H1 (cell line): ENCODE data around the gene TGFBR2. TPM values are rescaled to one million over a fixed set of nuclear protein-coding genes. Genes with fewer than 3 reads are reported as not detected.

ENCODE experiments used
- CTCF ChIA-PET: fragments of 300-600 bp; sonication (Branson Sonifier 250); formaldehyde crosslinking; loops from one replicate; lab custom pipeline; 2021; ENCODE audit not compliant: partially characterized antibody; lab: Charles Lee
- POLR2A ChIA-PET: fragments of 300-600 bp; sonication (Branson Sonifier 250); formaldehyde crosslinking; loops from one replicate; lab custom pipeline; 2021; ENCODE audit warnings: inconsistent platforms; ENCODE audit not compliant: partially characterized antibody; lab: Charles Lee
- DNase-seq, 2 experiments: peaks; one replicate each; pipeline versions ENCODE4 v3.0.0 to v3.0.0-alpha.2; 2010 to 2022; ENCODE audit warnings: low spot score in 2 of 2, low read depth in 1 of 2, mixed read lengths in 1 of 2
- FAIRE-seq: peaks from 2 replicates; lab custom pipeline; 2011; peaks lifted over from hg19 to GRCh38; lab: Jason Lieb, UNC
- H2AFZ ChIP-seq: 2 replicates; pipeline ENCODE4 v1.8.1; 2012; ENCODE audit warnings: low read length, inconsistent platforms
- H2AK5ac ChIP-seq: 2 replicates; pipeline ENCODE4 v1.6.1; 2013; ENCODE audit warnings: low read depth, low read length
- H2BK120ac ChIP-seq: replicated peaks from 2 replicates; pipeline ENCODE3; 2013; ENCODE audit warnings: low read depth, low read length, inconsistent platforms
- H2BK12ac ChIP-seq: 2 replicates; pipeline ENCODE4 v1.6.1; 2013; ENCODE audit warnings: low read depth, low read length
- H2BK15ac ChIP-seq: 2 replicates; pipeline ENCODE4 v1.6.1; 2013; ENCODE audit warnings: low read length
- H2BK20ac ChIP-seq: 2 replicates; pipeline ENCODE4 v1.6.1; 2013; ENCODE audit warnings: low read length
- H2BK5ac ChIP-seq: 2 replicates; pipeline ENCODE4 v1.6.1; 2013; ENCODE audit warnings: low read depth, low read length
- H3K14ac ChIP-seq: 2 replicates; pipeline ENCODE4 v1.6.1; 2013; ENCODE audit warnings: inconsistent platforms; ENCODE audit not compliant: insufficient read length
- H3K18ac ChIP-seq: 2 replicates; pipeline ENCODE4 v1.6.1; 2013; ENCODE audit warnings: low read length; ENCODE audit errors: extremely low read depth
- H3K23ac ChIP-seq: 2 replicates; pipeline ENCODE4 v1.6.1; 2013; ENCODE audit warnings: inconsistent platforms; ENCODE audit not compliant: insufficient read length
- H3K23me2 ChIP-seq: 2 replicates; pipeline ENCODE4 v1.6.1; 2013; ENCODE audit warnings: low read depth, low read length
- H3K27ac ChIP-seq: 2 replicates; pipeline ENCODE4 v1.6.1; 2011; ENCODE audit warnings: low read depth, low read length, inconsistent platforms
- H3K27me3 ChIP-seq, 4 experiments: replicated peaks in 1 of 4; 1 replicate in 1 of 4; 2 replicates in 3 of 4; pipeline versions ENCODE4 v1.6.1 to v1.8.1; 2011 to 2013; ENCODE audit warnings: low read length in 3 of 4, mild to moderate bottlenecking in 3 of 4, inconsistent platforms in 2 of 4, mixed read lengths in 2 of 4, moderate library complexity in 1 of 4; ENCODE audit not compliant: control insufficient read depth in 3 of 4, insufficient read depth in 3 of 4; ENCODE audit errors: extremely low read depth in 1 of 4
- H3K36me3 ChIP-seq, 4 experiments: 2 replicates each; pipeline versions ENCODE4 v1.6.1 to v1.8.1; 2011 to 2013; ENCODE audit warnings: mild to moderate bottlenecking in 4 of 4, low read length in 3 of 4, moderate library complexity in 2 of 4, control low read depth in 1 of 4, inconsistent platforms in 1 of 4; ENCODE audit not compliant: insufficient read depth in 4 of 4, control insufficient read depth in 2 of 4
- H3K4ac ChIP-seq: replicated peaks from 2 replicates; pipeline ENCODE3; 2013; ENCODE audit warnings: low read length, low read depth, mixed read lengths, inconsistent platforms; ENCODE audit not compliant: insufficient read length
- H3K4me1 ChIP-seq, 4 experiments: replicated peaks in 1 of 4; 1 replicate in 1 of 4; 2 replicates in 3 of 4; pipeline versions ENCODE4 v1.6.1 to v1.8.1; 2011 to 2013; ENCODE audit warnings: low read length in 3 of 4, inconsistent platforms in 2 of 4, mixed read lengths in 1 of 4; ENCODE audit not compliant: insufficient read depth in 4 of 4, control insufficient read depth in 3 of 4
- H3K4me2 ChIP-seq, 2 experiments: 2 replicates each; pipeline versions ENCODE4 v1.6.1 to v1.8.1; 2011 to 2013; ENCODE audit warnings: low read depth in 2 of 2, low read length in 2 of 2, control low read depth in 1 of 2, inconsistent platforms in 1 of 2, mild to moderate bottlenecking in 1 of 2; ENCODE audit not compliant: insufficient read depth in 1 of 2
- H3K4me3 ChIP-seq, 4 experiments: fragments of 200-600, 300-600 bp in 1 of 4; sonication (generic), shearing (Covaris generic), sonication (Bioruptor Twin) in 1 of 4; 2 replicates each; pipeline versions ENCODE4 v1.5.1 to v1.8.1; 2011 to 2016; ENCODE audit warnings: low read length in 4 of 4, low read depth in 3 of 4, control low read depth in 2 of 4, inconsistent platforms in 2 of 4, mild to moderate bottlenecking in 2 of 4, mixed read lengths in 1 of 4, moderate library complexity in 1 of 4; ENCODE audit not compliant: insufficient read depth in 2 of 4; ENCODE audit errors: extremely low read depth in 1 of 4
- H3K56ac ChIP-seq: replicated peaks from 2 replicates; pipeline ENCODE3; 2013; ENCODE audit warnings: low read depth, mild to moderate bottlenecking, mixed read lengths, low read length, inconsistent platforms; ENCODE audit not compliant: insufficient read length
- H3K79me1 ChIP-seq: 2 replicates; pipeline ENCODE4 v1.6.1; 2013; ENCODE audit warnings: low read depth, low read length, control low read depth
- H3K79me2 ChIP-seq, 2 experiments: 2 replicates each; pipeline versions ENCODE4 v1.6.1 to v1.8.1; 2012 to 2013; ENCODE audit warnings: low read length in 2 of 2, mild to moderate bottlenecking in 2 of 2, inconsistent platforms in 1 of 2; ENCODE audit not compliant: insufficient read depth in 2 of 2, control insufficient read depth in 1 of 2
- H3K9ac ChIP-seq, 4 experiments: replicated peaks in 1 of 4; 1 replicate in 1 of 4; 2 replicates in 3 of 4; pipeline versions ENCODE4 v1.6.1 to v1.8.1; 2011 to 2013; ENCODE audit warnings: low read depth in 3 of 4, low read length in 3 of 4, control low read depth in 2 of 4, mild to moderate bottlenecking in 2 of 4, moderate library complexity in 2 of 4, inconsistent platforms in 1 of 4; ENCODE audit errors: extremely low read depth in 1 of 4
- H3K9me3 ChIP-seq, 2 experiments: 2 replicates each; pipeline versions ENCODE4 v1.6.1 to v1.8.1; 2012 to 2013; ENCODE audit warnings: mild to moderate bottlenecking in 2 of 2, moderate library complexity in 2 of 2, control low read depth in 1 of 2, inconsistent platforms in 1 of 2, low read depth in 1 of 2, low read length in 1 of 2, mixed read lengths in 1 of 2; ENCODE audit not compliant: insufficient read depth in 2 of 2
- H4K20me1 ChIP-seq, 2 experiments: replicated peaks in 1 of 2; 2 replicates each; pipeline versions ENCODE3 to v1.8.1; 2011 to 2013; ENCODE audit warnings: inconsistent platforms in 2 of 2, low read length in 2 of 2, mild to moderate bottlenecking in 1 of 2; ENCODE audit not compliant: insufficient read depth in 2 of 2, control insufficient read depth in 1 of 2
- H4K5ac ChIP-seq: 2 replicates; pipeline ENCODE4 v1.6.1; 2013; ENCODE audit warnings: low read length, low read depth, mixed read lengths, inconsistent platforms; ENCODE audit not compliant: insufficient read length
- H4K8ac ChIP-seq: 2 replicates; pipeline ENCODE4 v1.8.0; 2013; ENCODE audit warnings: mild to moderate bottlenecking, moderate library complexity, low read length, inconsistent platforms; ENCODE audit not compliant: insufficient read depth; ENCODE audit errors: extremely low read depth
- H4K91ac ChIP-seq: replicated peaks from 2 replicates; pipeline ENCODE3; 2013; ENCODE audit warnings: low read length, mixed read lengths, inconsistent platforms; ENCODE audit not compliant: insufficient read length
- SRF ChIP-seq: IDR thresholded peaks from 2 replicates; pipeline ENCODE4 v1.6.1; 2011; ENCODE audit warnings: mild to moderate bottlenecking, low read depth, low read length, moderate library complexity
- WGBS, 2 experiments: shearing (Covaris generic) in 1 of 2; methylation state at CpG; one replicate each; pipeline versions ENCODE4 v1.1.6 to v1.1.7; 2013 to 2015; ENCODE audit warnings: low lambda C conversion rate in 2 of 2, mixed read lengths in 2 of 2, inconsistent platforms in 1 of 2, low coverage in 1 of 2, missing lambda C conversion rate in 1 of 2; ENCODE audit not compliant: insufficient replicate concordance in 2 of 2, insufficient coverage in 1 of 2, insufficient read length in 1 of 2; ENCODE audit errors: extremely low coverage in 1 of 2, missing lambda C conversion rate in 1 of 2; 5-methylcytosine and 5-hydroxymethylcytosine counted together
- polyA plus RNA-seq, 7 experiments: library from polyadenylated mRNA; depleted of rRNA in 3 of 7; stranded (reverse) in 5 of 7; unstranded in 2 of 7; fragments of >200 nt in 5 of 7; fragments of 200-250 nt in 2 of 7; gene quantifications; 1 replicate in 5 of 7; 2 replicates in 1 of 7; 4 replicates in 1 of 7; pipeline versions ENCODE4 v1.2.1 to v1.2.3, GENCODE V29; 2011 to 2013; ENCODE audit warnings: missing spikeins in 2 of 7, mixed read lengths in 2 of 7
- total RNA-seq: library from RNA; stranded (reverse); fragmentation: NEBNext Ultra II Directional; extraction: Animal tissue kit (Norgen Biotek cat#: 25700); gene quantifications from 2 replicates; pipeline ENCODE4 v1.2.1, GENCODE V29; 2021

TGFBR2 gene
- total and polyA plus RNA-seq, 2 of the 8 experiments (the other 6 are each of a cell fraction or from before 2014, with no cell fraction given) = 4.2 to 7.4 TPM

- WGBS, 2 experiments = 94% methylated on average over 5 of the region's 5 CpGs; no CpG with 5 or more reads in 1 of the 2 experiments
- FAIRE-seq = no peak
- no peak for TF ChIP-seq SRF
Measured at GRCh38 chr3:30675774-30676173, 69.4 kb downstream of the TGFBR2 start.

More at GRCh38 chr3:30675774-30676173, 69.4 kb downstream of the TGFBR2 start:
- Histone ChIP-seq H3K23ac (no peak overlapping the region), H3K14ac (no peak overlapping the region), H3K9me3 (no peaks in the 10 kb centered on the region), H3K23me2 (no peaks in the 10 kb centered on the region), H3K27ac (no peak overlapping the region), H2BK5ac (no peak overlapping the region), H4K91ac (no peak overlapping the region), H2BK20ac (no peak overlapping the region), H3K36me3 (peaks cover 7 to 23% (median 18%) of the 10 kb centered on the region in 4 experiments), H4K20me1 (peaks cover 0 to 2% of the 10 kb centered on the region in 2 experiments), H3K4me2 (no peak overlapping the region), H3K79me2 (no peaks in the 10 kb centered on the region), H3K4me1 (peaks cover 0 to 2% (median under 1%) of the 10 kb centered on the region in 4 experiments; a peak in 2 of 7 replicates), H3K56ac (no peak overlapping the region), H3K27me3 (no peaks in the 10 kb centered on the region), H3K4ac (no peak overlapping the region), H3K18ac (no peak overlapping the region), H3K9ac (no peak overlapping the region), H2BK120ac (no peak overlapping the region), H2BK12ac (no peak overlapping the region), H2AFZ (no peak overlapping the region), H3K79me1 (no peaks in the 10 kb centered on the region), H2AK5ac (no peak overlapping the region), H4K8ac (no peak overlapping the region), H3K4me3 (no peak overlapping the region), H2BK15ac (no peak overlapping the region), H4K5ac (no peak overlapping the region)
- CTCF ChIA-PET = no interaction called here
- no peak for DNase-seq
- POLR2A ChIA-PET = no interaction called here
